CD4-positive, alpha-beta T cell (primary cell): ENCODE measurements around the gene SERP1. TPM values are rescaled to one million over a fixed set of nuclear protein-coding genes. Genes with fewer than 3 reads are reported as not detected.

Experiments used
- ATAC-seq: fragments of 200-7000 bp; cut with Tn5 transposase; one replicate; pipeline ENCODE4 v1.10.0; 2022; ENCODE audit warnings: mild to moderate bottlenecking; ENCODE audit not compliant: poor library complexity
- CTCF ChIA-PET: fragments of 350-600 bp; sonication (Branson Sonifier 250); formaldehyde crosslinking; loops from one replicate; lab custom pipeline; 2021; ENCODE audit warnings: antibody characterized with exemption, inconsistent platforms; lab: Charles Lee
- POLR2A ChIA-PET: fragments of 350-600 bp; sonication (Branson Sonifier 250); formaldehyde crosslinking; loops from one replicate; lab custom pipeline; 2021; ENCODE audit warnings: antibody characterized with exemption, inconsistent platforms; lab: Charles Lee
- DNase-seq, 14 experiments: peaks; one replicate each; pipeline ENCODE4 v3.0.0-alpha.2; 2013 to 2020; ENCODE audit warnings: mixed read lengths in 2 of 14
- H3K27ac ChIP-seq, 2 donors: one replicate each; pipeline versions ENCODE4 v1.5.1 to v1.7.0; 2013; ENCODE audit warnings: low read length in 2 of 2, low read depth in 1 of 2, mild to moderate bottlenecking in 1 of 2
- H3K27me3 ChIP-seq, 2 experiments: 1 replicate in 1 of 2; 2 replicates in 1 of 2; pipeline versions ENCODE4 v1.6.1 to v1.7.0; 2013; ENCODE audit warnings: low read length in 2 of 2, control low read depth in 1 of 2, mild to moderate bottlenecking in 1 of 2, moderate library complexity in 1 of 2; ENCODE audit not compliant: insufficient read depth in 2 of 2, control insufficient read depth in 1 of 2
- H3K36me3 ChIP-seq: one replicate; pipeline ENCODE4 v1.6.1; 2013; ENCODE audit warnings: low read length, control low read depth; ENCODE audit not compliant: insufficient read depth
- H3K4me1 ChIP-seq: one replicate; pipeline ENCODE4 v1.6.1; 2013; ENCODE audit warnings: low read length, control low read depth; ENCODE audit not compliant: insufficient read depth
- H3K4me3 ChIP-seq: one replicate; pipeline ENCODE4 v1.5.1; 2013; ENCODE audit warnings: mild to moderate bottlenecking, low read length, moderate library complexity
- H3K9me3 ChIP-seq, 2 experiments: 1 replicate in 1 of 2; 2 replicates in 1 of 2; pipeline versions ENCODE4 v1.6.1 to v1.7.0; 2013; ENCODE audit warnings: low read length in 2 of 2, mild to moderate bottlenecking in 2 of 2, control low read depth in 1 of 2, moderate library complexity in 1 of 2; ENCODE audit not compliant: control insufficient read depth in 1 of 2, insufficient read depth in 1 of 2
- H3K27ac Mint-ChIP-seq: one replicate; pipeline ENCODE4 v1.8.0; 2020; ENCODE audit warnings: mixed read lengths
- H3K27me3 Mint-ChIP-seq: one replicate; pipeline ENCODE4 v1.8.0; 2021; ENCODE audit warnings: mixed read lengths
- H3K36me3 Mint-ChIP-seq: one replicate; pipeline ENCODE4 v1.8.0; 2021; ENCODE audit warnings: low read depth, mixed read lengths
- H3K4me1 Mint-ChIP-seq: one replicate; pipeline ENCODE4 v1.8.0; 2021; ENCODE audit warnings: low read depth, mixed read lengths
- H3K4me3 Mint-ChIP-seq: one replicate; pipeline ENCODE4 v1.8.0; 2020; ENCODE audit warnings: mild to moderate bottlenecking, mixed read lengths
- H3K9me3 Mint-ChIP-seq: one replicate; pipeline ENCODE4 v1.8.0; 2020; ENCODE audit warnings: mixed read lengths
- CTCF ChIP-seq: fragments of 200-600 bp; IDR thresholded peaks from one replicate; pipeline ENCODE4 v1.8.0; 2022; ENCODE audit warnings: antibody characterized with exemption, mild to moderate bottlenecking
- intact Hi-C, 2 experiments: fragments of 100-400 bp; cut with DNase I in 1 of 2; cut with micrococcal nuclease in 1 of 2; formaldehyde crosslinking; loops; one replicate each; pipeline versions ENCODE4 v1.15.1 to v1.9.0; 2023 to 2025; cut with DNase I, micrococcal nuclease
- total RNA-seq, 174 experiments: library from RNA in 2 of 174; stranded (reverse) in 2 of 174; gene quantifications; one replicate each; pipeline ENCODE4 v1.2.3 and lab custom pipeline; 2021 to 2026

The SERP1 gene
- total RNA-seq, 2 experiments from 2014 or later = 141 to 147 TPM

GRCh38 chr3:150515210-150515609, 31.1 kb downstream of the SERP1 start:
- peaks cover 0 to 6% of the 10 kb centered on the region in 2 experiments for H3K27me3 ChIP-seq
- DNase-seq = no peak
- no peak overlapping the region for H3K27ac Mint-ChIP-seq
- H3K27me3 Mint-ChIP-seq = peaks cover 27% of the 10 kb centered on the region
- H3K4me3 Mint-ChIP-seq = no peak overlapping the region
- intact Hi-C loops = no loop called here
- H3K9me3 ChIP-seq = peaks cover 0 to 3% of the 10 kb centered on the region in 2 experiments
- TF ChIP-seq CTCF = no peak
- no peak overlapping the region for H3K27ac ChIP-seq
- H3K4me3 ChIP-seq = no peak overlapping the region
- no peaks in the 10 kb centered on the region for H3K4me1 ChIP-seq
- no peaks in the 10 kb centered on the region for H3K36me3 ChIP-seq
- ChIA-PET CTCF (interaction anchor here (0.7 kb wide), 1 partner anchor 167 kb away, joined by 3 read pairs; no protein-coding TSS in a partner anchor), POLR2A (no interaction called here)
- no peaks in the 10 kb centered on the region for H3K4me1 Mint-ChIP-seq
- peaks cover 2% of the 10 kb centered on the region for H3K9me3 Mint-ChIP-seq
- no peaks in the 10 kb centered on the region for H3K36me3 Mint-ChIP-seq
- no peak for ATAC-seq

GRCh38 chr3:150511122-150511821, 35.0 kb downstream of the SERP1 start:
- no peaks in the 10 kb centered on the region for H3K4me1 ChIP-seq
- H3K36me3 ChIP-seq = no peaks in the 10 kb centered on the region
- intact Hi-C loops = no loop called here
- Mint-ChIP-seq H3K27me3 (peaks cover 18% of the 10 kb centered on the region), H3K27ac (no peak overlapping the region), H3K36me3 (no peaks in the 10 kb centered on the region), H3K4me1 (no peaks in the 10 kb centered on the region), H3K4me3 (no peak overlapping the region), H3K9me3 (no peaks in the 10 kb centered on the region)
- no peak overlapping the region for H3K27ac ChIP-seq
- ChIA-PET CTCF (no interaction called here), POLR2A (no interaction called here)
- no peak for ATAC-seq
- H3K4me3 ChIP-seq = no peak overlapping the region
- H3K9me3 ChIP-seq = no peaks in the 10 kb centered on the region
- H3K27me3 ChIP-seq = peaks cover 0 to 6% of the 10 kb centered on the region in 2 experiments
- no peak for DNase-seq
- no peak for TF ChIP-seq CTCF

GRCh38 chr3:150509780-150510179, 36.5 kb downstream of the SERP1 start:
- no peak overlapping the region for H3K4me3 Mint-ChIP-seq
- no peak for DNase-seq
- no peaks in the 10 kb centered on the region for H3K4me1 Mint-ChIP-seq
- Histone ChIP-seq H3K4me3 (no peak overlapping the region), H3K27ac (no peak overlapping the region), H3K4me1 (no peaks in the 10 kb centered on the region), H3K9me3 (no peaks in the 10 kb centered on the region), H3K27me3 (peaks cover 0 to 6% of the 10 kb centered on the region in 2 experiments), H3K36me3 (no peaks in the 10 kb centered on the region)
- no peaks in the 10 kb centered on the region for H3K36me3 Mint-ChIP-seq
- no peak for TF ChIP-seq CTCF
- no peak for ATAC-seq
- H3K27me3 Mint-ChIP-seq = peaks cover 17% of the 10 kb centered on the region
- POLR2A ChIA-PET = no interaction called here
- CTCF ChIA-PET = no interaction called here
- no peak overlapping the region for H3K27ac Mint-ChIP-seq
- intact Hi-C loops = no loop called here
- no peaks in the 10 kb centered on the region for H3K9me3 Mint-ChIP-seq
